Right ventricle myocardium inferior (tissue), 1 donor: ENCODE data around the gene TRIM63. TPM values are rescaled to one million over a fixed set of nuclear protein-coding genes. Genes with fewer than 3 reads are reported as not detected.
"Not testable (repeated sequence)": the region's sequence is repeated elsewhere in the genome, so short reads cannot be mapped to it uniquely, and the experiment has no call there.

Experiments
- ATAC-seq: fragments of 200-7000 bp; cut with Tn5 transposase; one replicate; pipeline ENCODE4 v1.9.1; 2020; ENCODE audit warnings: mild to moderate bottlenecking, moderate library complexity
- DNase-seq: peaks from one replicate; pipeline ENCODE4 v3.0.0; 2021; ENCODE audit errors: missing footprints
- intact Hi-C: fragments of 100-400 bp; cut with DNase I; formaldehyde crosslinking; loops from one replicate; pipeline ENCODE4 v1.11.0; 2022
- total RNA-seq: library from RNA; stranded (reverse); fragmentation: NEBNext Ultra II Directional; extraction: Animal tissue kit (Norgen Biotek cat#: 25700); gene quantifications from one replicate; pipeline ENCODE4 v1.2.1, GENCODE V29; 2021
- donor health status: DM: no; HTN: yes; CAD: no; lungs with severe emphysema.

The TRIM63 gene
- total RNA-seq, 1 donor from 2014 or later = 212 TPM

DNA sequence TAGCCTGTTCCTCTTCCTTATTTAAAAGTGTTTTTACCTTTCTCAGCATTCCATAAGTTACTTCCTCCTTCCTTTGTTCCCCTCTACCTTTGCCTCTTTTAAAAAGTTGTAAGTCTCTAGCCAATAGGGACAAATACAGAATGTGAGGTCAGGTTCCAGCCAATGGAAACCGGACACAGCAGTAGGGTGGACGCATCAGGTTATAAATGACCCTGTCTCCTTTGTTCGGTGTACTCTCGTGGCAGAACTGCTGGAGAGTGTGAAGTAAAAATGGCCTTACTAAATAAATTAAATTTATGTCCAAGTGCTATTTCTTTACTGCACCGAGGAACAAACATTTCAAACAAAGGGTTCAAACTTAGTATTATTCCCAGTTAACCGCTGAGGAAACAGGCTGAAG is 26.1 kb upstream of the TRIM63 start:
- ATAC-seq, intact Hi-C loops, DNase-seq: not testable (repeated sequence)

DNA sequence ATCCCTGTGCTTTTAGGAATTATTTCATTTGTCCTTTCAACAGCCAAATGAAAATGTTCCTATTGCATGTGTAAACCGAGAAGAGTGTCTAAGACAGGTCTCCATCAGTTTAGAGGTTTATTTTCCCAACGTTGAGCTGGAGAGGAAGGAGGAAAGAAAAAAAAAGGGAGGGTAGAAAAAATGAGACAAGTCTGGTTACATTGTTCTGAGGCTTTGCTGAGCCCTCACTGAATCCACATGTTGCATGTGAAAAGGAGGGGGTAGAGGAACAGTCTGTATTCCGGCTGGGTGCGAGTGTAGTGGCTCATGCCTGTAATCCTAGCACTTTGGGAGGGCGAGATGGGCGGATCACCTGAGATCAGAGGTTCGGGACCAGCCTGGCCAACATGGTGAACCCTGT is 25.0 kb upstream of the TRIM63 start:
- intact Hi-C loops = no loop called here
- no peak for DNase-seq
- ATAC-seq = no peak

DNA sequence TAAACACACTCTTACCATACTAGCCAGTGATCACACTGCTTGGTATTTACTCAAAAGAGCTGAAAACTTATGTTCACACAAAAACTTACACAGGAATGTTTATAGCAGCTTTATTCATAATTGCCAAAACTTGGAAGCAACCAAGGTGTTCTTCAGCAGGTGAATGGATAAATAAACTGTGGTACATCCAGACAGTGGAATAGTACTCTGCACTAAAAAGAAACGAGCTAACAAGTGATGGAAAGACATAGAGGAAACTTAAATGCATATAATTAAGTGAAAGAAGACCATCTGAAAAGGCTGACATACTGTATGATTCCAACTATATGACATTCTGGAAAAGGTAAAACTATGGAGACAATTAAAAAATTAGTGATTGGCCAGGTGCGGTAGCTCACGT is 23.5 kb upstream of the TRIM63 start:
- intact Hi-C loops = no loop called here
- DNase-seq (no peak), ATAC-seq (no peak)

DNA sequence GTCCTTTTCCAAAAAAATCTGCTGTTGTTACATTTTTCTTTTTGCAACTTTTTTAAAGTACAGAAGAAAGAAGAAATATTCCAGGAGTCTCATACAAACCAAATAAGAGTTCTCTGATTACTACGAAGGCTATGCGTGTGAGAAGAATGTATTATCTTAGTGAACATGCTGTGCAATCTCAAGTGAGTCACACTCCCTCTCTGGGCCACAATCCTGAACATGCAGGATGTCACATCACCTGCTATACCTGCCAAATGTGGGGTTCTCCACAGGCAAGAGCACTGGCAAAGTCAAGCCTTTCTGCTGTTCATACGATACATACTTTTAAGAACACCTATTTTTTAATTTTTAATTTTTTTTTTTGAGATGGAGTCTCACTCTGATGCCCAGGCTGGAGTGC is 21.7 kb upstream of the TRIM63 start:
- intact Hi-C loops = no loop called here
- ATAC-seq (no peak), DNase-seq (no peak)

DNA sequence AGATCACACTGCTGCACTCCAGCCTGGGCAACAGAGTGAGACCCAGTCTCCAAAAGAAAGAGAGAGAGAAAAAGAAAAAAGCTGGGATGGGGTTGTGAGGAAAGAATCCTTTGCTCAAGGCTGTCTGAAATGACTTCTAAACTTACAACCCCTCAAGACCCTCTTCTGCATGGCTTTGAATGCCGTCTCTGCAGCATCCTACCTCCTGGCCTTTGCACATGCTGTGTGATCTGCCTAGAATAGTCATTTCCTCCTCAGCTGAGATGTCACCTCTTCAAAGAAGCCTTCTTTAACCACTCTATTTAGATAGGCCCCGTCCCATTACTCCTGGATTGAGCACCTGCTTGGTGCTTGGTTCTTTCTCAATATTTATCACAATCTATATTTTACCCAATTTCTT is 17.4 kb upstream of the TRIM63 start:
- ATAC-seq (no peak), DNase-seq (no peak)
- intact Hi-C loops = loop anchor here (1.0 kb wide), 1 partner anchor 18 kb away; the partner anchor contains the start of gene TRIM63

DNA sequence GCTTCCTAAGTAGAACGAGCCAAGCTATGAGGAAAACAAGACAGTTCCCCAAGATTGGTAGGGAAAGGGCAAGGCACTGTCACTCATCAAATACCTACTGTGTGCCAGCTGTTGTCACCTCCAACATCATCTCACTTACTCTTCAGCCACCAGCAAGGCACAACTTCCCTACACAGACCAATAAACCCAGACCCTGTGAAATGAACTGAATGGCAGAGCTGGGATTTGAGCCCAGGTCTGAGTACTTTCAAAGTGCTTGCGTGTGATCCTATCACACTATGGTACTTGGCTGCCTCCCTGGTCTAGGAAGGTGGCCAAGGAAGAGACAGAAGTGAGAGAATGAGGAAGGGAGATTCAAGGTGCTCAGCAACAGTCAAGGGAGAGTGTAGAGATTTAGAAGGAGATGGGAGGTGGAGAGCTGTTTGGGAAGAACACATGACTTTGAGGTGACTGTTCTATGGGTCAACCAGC is 16.7 kb upstream of the TRIM63 start:
- intact Hi-C loops = loop anchor here (1.0 kb wide), 1 partner anchor 17 kb away; the partner anchor contains the start of gene TRIM63
- DNase-seq (no peak), ATAC-seq (peak; percentile 82)

DNA sequence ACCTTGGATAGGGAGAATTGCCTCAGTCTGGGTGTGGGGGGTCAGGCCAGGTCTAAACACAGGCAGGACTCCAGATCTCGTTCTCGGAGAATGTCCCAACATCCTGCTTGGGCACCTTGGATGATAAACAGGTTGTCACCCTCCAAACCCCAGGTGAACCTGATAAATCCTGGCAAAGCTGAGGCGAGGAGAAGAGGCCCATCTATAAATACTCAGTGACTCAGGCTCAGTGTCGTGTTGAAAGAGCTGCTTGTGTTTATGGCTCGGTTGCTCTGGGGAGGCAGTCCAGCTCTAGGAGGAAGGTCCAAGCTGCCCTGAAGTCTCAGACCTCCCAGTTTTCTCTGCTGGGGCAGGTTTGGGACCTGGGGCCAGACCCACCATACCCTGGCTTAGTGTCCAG is 15.8 kb upstream of the TRIM63 start:
- DNase-seq = no peak
- intact Hi-C loops = no loop called here
- ATAC-seq = peak; percentile 82

DNA sequence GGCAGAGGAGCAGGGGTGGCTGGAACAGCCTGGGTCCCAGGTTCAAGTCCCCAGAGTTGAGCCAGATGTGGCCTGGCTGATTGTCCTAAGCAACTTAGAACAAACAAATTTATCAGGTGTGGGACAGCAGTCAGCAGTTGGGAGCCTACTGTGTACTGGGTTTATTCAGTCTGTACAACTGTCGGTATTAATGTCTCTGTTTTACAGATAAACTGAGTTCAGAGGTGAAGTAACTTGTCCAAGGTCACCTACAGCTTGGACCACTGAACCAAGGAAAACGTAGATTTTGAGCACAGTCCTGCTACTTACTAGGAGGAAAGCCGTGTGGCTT is 14.6 kb upstream of the TRIM63 start:
- intact Hi-C loops = no loop called here
- DNase-seq = no peak
- no peak for ATAC-seq

DNA sequence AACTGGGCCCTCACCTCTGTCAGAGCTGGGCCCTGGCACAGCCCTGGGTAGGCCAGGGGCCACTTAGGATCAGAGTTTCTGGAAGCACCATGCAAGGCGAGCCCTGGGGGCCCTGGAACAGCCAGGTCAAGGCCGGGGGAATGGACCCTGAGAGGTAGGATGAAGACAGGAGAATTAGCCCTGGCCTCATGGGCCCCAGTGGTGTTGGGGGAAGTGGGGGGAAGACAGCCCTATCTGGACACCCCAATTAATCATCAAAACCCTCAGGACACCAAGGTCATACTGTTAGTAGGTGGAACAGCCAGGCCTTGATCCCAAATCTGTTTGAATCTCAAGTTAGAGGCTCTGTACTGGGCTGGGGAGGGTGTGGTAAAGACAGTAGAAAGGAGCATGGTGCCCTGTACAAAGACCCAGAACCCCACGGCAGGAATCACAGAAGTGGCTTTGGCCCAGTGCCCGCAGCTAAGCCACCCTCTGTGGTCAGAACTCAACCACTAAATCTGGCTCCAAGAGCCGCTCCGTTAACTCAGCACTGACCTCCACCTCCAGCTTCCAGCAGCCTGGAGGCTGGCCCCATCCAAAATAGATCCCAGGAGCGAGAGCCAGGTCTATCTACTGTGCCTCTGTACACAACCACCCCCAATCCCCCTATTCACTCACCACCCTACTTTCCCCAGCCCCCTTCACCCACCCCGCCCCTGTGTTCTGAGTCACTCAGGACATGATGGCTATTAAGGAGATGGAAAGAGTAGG is 14.0 kb upstream of the TRIM63 start:
- peak; percentile 54 for ATAC-seq
- peak; percentile 74 for DNase-seq
- intact Hi-C loops = no loop called here

DNA sequence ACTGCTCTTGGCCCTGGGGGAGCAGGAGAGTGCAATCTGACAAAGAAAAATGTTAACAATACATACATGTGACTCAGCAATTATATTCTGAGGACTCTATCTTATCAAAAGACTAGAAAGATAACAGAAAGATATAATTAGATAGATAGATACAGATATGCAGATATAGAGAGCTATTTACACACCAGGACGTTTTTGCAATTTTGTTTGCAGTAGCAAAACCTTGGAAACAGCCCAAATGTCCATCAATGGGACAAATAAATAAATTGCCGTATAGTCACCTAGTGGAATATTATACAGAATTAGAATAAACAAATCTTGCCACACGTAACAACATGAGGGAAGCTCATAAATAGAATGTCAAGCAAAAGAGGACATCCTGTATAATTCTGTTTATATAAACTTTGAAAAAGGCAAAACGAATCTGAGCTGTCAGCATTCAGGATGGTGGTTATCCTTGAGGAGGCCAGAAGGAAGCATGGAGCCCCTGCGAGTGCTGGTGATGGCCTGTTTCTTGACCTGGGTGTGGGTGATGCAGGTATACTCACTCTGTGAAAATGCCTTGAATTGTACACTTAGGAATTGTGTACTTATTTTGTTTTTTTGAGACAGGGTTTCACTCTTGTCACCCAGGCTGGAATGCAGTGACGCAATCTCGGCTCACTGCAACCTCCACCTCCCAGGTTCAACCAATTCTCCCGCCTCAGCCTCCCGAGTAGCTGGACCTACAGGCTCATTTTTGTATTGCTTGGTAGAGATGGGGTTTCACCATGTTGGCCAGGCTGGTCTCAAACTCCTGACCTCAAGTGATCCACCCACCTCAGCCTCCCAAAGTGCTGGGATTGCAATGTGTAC is 12.8 kb upstream of the TRIM63 start:
- intact Hi-C loops = no loop called here
- DNase-seq = no peak
- ATAC-seq = no peak

DNA sequence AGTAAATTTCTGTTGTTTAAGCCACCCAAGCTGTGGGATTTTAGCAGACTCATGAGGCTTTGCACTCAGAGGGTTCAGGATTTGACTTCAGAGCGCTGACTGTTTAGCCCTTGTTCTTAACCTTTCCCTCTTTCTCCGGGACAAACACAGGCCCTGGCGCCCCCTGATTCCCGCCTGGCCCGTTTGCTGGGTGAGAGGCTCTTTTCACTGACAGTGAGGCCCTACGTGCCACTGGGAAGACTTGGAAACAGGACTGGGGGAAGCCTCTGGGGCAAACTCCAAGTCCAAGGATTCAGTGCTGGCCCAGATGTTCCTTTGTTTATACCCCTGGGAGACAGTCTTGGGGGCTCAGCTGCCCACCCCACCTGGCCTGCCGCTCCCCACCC is 11.7 kb upstream of the TRIM63 start:
- intact Hi-C loops = no loop called here
- ATAC-seq (no peak), DNase-seq (no peak)

DNA sequence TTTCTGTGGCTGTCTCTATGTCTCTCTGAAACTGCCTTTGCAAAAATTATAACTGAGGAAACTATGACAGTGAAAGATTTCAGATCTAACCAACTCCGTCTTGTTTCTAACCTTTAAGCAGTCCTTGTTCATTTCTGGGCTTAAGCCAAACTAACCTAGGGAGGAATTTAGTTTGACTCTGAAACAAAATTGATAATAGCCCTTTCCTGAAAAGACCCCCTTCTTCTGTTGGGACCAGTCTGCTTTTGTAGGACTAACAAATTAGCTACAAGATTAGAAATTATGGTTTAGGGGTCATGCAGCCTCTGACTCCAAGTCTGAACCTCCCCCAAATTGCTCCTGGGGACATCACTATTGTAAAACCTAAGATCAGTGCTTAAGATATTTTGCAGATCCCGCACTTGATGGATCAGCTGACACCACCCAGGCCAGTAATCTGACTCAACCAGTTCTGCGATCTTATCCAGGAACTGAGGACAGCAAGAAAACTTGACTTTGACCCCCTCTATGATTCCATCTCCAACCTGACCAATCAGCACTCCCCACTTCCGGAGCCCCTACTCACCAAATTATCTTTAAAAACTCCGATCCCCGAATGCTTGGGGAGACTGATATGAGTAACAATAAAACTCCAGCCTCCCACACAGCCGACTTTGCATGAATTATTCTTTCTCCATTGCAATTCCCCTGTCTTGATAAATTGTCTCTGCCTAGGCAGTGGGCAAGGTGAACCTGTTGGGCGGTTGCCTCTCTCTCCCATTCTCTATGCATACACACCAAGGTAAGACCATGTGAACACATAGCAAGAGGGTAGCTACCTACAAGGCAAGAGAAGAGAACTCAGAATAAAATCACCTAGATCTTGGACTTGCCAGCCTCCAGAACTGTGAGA is 11.1 kb upstream of the TRIM63 start:
- intact Hi-C loops = no loop called here
- ATAC-seq = no peak
- no peak for DNase-seq

DNA sequence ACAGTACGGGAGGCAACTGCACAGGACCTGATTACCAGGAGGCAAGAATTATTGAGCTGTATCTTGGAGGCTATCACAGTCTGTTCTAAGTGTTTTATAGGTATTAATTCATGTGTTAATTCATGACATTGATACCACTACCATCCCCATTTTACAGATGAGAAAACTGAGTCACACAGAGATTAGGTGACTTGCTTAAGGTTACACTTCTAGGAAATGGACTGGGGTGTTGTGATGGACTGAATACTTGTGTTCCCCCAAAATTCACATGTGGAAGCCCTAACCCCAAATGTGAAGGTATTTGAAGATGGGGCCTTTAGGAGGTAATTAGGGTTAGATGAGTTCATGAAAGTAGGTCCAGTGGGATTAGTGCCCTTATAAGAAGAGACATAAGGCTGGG is 10.1 kb upstream of the TRIM63 start:
- intact Hi-C loops = no loop called here
- DNase-seq (no peak), ATAC-seq (no peak)

DNA sequence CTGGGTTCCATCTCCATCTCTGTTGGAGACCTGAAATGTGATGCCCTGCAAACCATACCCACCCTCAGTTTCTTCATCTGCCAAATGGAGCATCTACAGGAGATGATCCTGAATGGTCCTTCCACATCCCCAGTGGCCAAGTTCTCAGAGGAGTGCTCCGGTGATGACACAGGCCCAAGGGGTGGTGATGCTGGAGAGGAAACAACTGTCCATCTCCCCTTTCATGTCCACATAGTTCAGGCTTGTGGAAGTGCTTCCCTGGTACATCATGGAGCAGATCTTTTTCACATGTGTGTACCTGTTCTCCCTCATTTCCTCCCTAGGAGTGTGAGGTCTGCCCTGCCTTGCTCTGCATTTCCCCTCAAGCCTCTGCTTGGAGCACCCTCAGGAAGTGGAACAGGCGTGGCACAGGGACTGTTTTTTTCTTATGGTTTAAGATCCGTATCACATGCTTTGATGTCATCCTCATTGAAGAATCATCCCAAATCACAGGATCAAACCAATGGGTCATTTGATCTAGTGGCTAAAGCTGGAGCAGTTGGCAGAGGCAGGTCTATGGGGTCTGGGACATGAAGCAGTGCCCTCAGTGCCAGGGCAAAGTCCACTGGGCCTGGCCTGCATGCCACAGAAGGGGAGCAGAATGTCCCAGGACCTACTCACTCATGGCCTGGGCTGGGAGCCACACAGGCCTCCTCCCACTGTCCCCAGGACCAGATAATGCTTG is 8.2 kb upstream of the TRIM63 start:
- ATAC-seq (peak; percentile 83), DNase-seq (no peak)
- intact Hi-C loops = no loop called here

DNA sequence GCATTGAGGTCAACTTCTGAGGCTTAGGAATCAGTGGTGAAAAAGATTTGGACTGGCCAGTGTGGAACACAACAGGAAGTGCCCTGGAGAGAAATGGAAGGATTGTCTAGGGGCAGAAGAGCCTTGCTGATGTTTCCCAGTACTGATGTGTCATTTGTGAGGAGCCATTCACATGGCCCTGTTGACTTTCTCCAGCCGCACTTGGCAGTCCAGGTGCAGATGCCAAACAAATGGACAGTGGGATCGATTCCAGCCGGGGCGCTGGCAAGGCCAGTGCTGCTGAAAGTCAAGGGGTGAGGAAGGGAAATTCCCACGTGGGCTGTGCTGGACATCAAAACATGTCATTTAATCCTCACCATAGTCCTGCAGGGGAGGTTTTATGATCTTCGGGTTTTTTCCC is 4.9 kb upstream of the TRIM63 start:
- intact Hi-C loops = no loop called here
- ATAC-seq = peak; percentile 29
- DNase-seq = no peak

DNA sequence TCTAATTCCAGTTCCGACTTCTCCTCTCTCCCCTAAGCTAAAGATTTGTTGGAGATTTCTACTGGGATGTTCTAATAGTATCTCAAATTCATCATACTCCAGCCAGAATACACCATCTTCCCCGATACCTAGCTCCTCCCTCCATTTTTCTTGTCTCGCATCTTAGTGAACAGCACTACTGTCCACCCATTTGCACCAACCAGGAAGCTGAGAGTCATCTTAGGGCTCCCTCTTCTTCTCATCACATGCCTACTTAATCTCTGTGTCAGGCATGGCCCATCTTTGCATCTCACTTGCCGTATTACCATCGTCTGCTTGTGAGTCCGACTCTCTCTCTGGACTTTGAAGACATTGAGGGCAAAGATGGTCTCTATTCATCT is 3.5 kb upstream of the TRIM63 start:
- ATAC-seq (no peak), DNase-seq (no peak)
- intact Hi-C loops = no loop called here

DNA sequence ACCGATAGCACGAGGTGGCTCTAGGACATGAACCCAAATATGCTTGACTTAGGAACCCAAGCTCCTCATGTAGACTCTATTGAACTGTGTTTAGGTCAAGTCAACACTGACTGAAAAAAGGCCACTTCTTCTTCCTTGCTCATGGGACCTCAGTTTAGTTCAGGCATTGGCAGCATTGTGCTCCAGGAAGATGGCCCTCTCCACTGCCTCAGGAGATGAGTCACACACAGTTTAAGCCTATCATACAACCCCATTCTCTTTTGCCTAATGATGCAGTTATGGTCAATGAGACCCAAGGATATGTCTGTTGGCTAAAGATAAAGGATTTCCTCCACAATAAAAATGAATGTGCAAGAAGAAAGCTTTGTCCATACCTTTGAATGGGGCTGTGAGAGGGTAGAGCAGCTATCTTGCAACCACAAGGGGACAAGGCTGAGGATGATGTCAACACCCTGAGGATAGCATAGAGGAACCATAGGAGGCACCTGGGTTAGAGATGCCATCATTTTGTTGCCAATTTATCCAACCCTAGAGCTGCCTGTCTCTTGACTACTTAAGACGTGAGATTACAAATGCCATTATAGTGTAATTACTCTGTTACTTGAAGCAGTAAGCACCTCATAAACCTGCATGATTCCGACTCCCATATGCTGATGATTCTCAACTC is 3.0 kb upstream of the TRIM63 start:
- intact Hi-C loops = no loop called here
- DNase-seq (no peak), ATAC-seq (no peak)

DNA sequence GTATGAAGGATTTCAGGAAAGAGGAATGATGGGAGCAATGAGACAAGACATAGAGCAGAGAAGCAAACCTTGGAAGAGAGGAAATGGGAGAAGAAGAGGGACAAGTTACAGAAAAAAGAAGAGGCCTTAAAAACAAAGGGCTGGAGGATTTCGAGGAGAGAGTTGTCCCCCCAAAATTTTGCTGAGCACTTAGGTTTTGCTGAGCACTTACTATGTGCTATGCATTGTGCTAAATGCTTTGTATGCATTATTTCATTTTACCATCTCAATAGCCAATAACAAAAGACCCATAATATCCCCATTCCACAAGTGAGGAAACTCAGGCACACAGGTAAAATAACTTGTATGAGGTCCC is 2.5 kb upstream of the TRIM63 start:
- intact Hi-C loops = no loop called here
- DNase-seq (no peak), ATAC-seq (no peak)
